Fibroblast of mammary gland (primary cell): ENCODE measurements around the gene BAZ1B.
"Not testable (repeated sequence)": the region's sequence is repeated elsewhere in the genome, so short reads cannot be mapped to it uniquely, and the experiment has no call there.

ENCODE experiments used
- DNase-seq: peaks from one replicate; pipeline ENCODE4 v3.0.0-alpha.2; 2010; ENCODE audit warnings: low read depth
- H3K4me3 ChIP-seq: 2 replicates; pipeline ENCODE4 v1.5.1; 2011; ENCODE audit warnings: low read depth, mild to moderate bottlenecking, low read length, moderate library complexity; ENCODE audit not compliant: control insufficient read depth
- TF ChIP-seq, protein P1 (sequence below): conservative IDR thresholded peaks from 2 replicates; pipeline ENCODE4 v1.5.1; 2011; ENCODE audit warnings: low read depth, low read length, inconsistent platforms; ENCODE audit not compliant: control insufficient read depth, insufficient read depth

The BAZ1B gene

GRCh38 chr7:73425356-73425983, 96.6 kb downstream of the BAZ1B start:
- H3K4me3 ChIP-seq, result no peak overlapping the region
- no peak for DNase-seq
- TF ChIP-seq, protein P1, sequence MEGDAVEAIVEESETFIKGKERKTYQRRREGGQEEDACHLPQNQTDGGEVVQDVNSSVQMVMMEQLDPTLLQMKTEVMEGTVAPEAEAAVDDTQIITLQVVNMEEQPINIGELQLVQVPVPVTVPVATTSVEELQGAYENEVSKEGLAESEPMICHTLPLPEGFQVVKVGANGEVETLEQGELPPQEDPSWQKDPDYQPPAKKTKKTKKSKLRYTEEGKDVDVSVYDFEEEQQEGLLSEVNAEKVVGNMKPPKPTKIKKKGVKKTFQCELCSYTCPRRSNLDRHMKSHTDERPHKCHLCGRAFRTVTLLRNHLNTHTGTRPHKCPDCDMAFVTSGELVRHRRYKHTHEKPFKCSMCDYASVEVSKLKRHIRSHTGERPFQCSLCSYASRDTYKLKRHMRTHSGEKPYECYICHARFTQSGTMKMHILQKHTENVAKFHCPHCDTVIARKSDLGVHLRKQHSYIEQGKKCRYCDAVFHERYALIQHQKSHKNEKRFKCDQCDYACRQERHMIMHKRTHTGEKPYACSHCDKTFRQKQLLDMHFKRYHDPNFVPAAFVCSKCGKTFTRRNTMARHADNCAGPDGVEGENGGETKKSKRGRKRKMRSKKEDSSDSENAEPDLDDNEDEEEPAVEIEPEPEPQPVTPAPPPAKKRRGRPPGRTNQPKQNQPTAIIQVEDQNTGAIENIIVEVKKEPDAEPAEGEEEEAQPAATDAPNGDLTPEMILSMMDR, result no peak

DNA sequence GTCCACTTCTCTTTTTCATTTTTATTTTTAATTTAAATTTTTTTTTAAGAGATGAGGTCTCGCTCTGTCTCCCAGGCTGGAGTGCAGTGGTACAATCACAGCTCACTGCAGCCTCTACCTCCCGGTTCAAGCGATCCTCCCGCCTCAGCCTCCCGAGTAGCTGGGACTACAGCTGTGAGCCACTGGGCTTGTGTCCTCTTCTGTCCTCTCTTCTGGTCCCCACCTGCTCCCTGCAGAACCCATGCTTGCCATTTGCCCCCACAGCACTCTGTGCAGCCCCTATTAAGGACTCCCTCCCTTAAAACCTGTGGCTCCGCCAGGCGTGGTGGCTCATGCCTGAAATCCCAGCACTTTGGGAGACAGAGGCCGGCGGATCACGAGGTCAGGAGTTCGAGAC, 97.6 kb downstream of the BAZ1B start:
- no peak for DNase-seq
- no peak overlapping the region for H3K4me3 ChIP-seq
- TF ChIP-seq, protein P1, result no peak

- TF ChIP-seq, protein P1, result no peak
- no peak for DNase-seq
- peak overlapping the region; percentile 10 for H3K4me3 ChIP-seq
Measured at GRCh38 chr7:73423519-73424488, 98.3 kb downstream of the BAZ1B start.

GRCh38 chr7:73420610-73421009, 101.5 kb downstream of the BAZ1B start:
- not testable (repeated sequence) for DNase-seq, H3K4me3 ChIP-seq

- H3K4me3 ChIP-seq, result not testable (repeated sequence)
- peak; percentile 41 for DNase-seq
Measured at GRCh38 chr7:73420016-73420415, 102.1 kb downstream of the BAZ1B start.

DNA sequence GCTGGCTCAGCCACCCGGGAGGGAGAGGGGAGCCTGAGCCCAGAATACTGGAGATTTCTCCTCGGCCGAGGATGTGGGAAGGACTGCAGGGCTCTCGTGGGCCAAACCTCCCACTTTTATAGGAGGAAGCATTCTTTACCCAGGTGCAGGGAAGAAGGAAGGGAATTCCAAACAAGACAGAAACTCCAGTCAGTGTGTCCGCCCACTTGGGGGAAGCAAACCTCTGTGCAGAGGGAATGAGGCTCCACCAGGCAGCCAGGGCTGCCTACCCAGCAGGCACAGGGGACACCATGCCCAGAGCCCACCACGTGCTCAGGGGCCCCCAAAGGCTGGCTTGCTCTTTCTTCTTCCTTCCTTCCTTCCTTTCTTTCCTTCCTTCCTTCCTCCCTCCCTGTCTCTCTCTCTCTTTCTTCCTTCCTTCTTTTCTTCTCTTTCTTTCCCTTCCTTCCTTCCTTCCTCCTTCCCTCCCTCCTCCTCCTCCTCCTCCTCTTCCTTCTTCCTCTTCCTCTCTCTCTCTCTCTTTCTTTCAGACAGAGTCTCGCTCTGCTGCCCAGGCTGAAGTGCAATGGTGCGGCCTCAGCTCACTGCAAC, 103.9 kb downstream of the BAZ1B start:
- TF ChIP-seq, protein P1, result no peak
- DNase-seq, result no peak
- H3K4me3 ChIP-seq, result no peak overlapping the region

DNA sequence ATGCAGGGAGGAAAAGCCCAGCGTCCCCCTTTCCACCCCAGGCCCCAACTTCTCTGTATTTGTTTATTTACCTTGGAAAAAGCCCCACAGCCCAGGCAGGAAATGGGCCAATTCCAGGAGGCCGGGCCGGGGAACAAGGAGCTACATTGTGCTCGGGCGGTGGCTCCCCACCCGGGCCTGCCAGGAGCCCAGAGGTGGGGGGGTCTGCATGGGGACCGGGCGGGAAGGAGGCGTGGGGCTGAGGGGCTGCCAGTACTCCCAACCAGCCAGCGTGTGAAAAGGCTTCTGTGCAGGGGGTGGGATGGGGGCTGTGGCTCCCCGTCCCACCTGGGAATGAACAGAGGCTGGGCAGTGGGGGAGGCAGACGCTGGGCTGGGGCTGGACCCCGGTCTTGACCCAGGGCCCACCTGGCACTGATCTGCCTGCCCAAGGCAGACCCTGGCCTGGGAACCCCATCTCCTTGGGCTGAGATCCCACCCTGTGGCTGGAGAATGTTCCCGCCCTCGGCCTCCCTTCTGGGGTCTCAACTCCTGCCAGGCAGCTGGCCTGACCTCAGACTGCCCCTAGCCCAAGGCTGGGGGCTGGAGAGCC, 111.5 kb downstream of the BAZ1B start:
- not testable (repeated sequence) for DNase-seq, H3K4me3 ChIP-seq

GRCh38 chr7:73404860-73405259, 117.2 kb downstream of the BAZ1B start:
- DNase-seq, result not testable (repeated sequence)

GRCh38 chr7:73399185-73400050, 122.7 kb downstream of the BAZ1B start:
- H3K4me3 ChIP-seq, result peak overlapping the region; percentile 32
- DNase-seq, result peak; percentile 78

More at GRCh38 chr7:73404860-73405259, 117.2 kb downstream of the BAZ1B start:
- not testable (repeated sequence) for H3K4me3 ChIP-seq
